ENCODE results near the gene VEGFC. TPM values are rescaled to one million over a fixed set of nuclear protein-coding genes. Genes with fewer than 3 reads are reported as not detected.

Gene VEGFC
- total RNA-seq, 2 donors from 2014 or later = 4.0 to 7.0 TPM

DNA sequence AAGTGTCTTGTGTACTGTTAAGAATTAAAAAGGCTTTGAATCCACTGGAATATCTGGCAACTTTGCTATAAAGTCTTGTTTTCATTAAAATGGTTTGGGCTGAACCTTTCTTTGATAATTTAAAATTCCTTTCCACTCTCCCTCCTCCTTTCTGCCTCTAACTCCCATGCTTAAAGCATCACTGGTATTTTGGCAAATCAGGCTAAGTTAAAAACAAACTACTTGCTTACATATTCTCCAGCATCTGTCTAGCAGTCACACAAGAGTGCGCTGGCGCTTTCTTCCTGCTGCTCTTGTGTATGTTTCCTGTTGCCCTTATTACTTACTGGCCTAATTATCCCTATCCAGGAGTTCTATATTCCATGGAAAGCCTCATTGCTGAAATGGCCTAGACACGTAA lies 136.6 kb downstream of the VEGFC start:
- no peak for DNase-seq (ENCODE audit: low spot score)
- 94% methylated on average over 3 of the region's 3 CpGs for WGBS
- no peaks in the 10 kb centered on the region for H3K27me3 ChIP-seq (replicated peaks; ENCODE audit: insufficient read depth)
- no peaks in the 10 kb centered on the region for H3K4me1 ChIP-seq (replicated peaks)
- intact Hi-C loops (cut with DNase I) = no loop called here
- H3K4me3 ChIP-seq = no peak overlapping the region
- no peaks in the 10 kb centered on the region for H3K9me3 ChIP-seq
- no peak overlapping the region for H3K27ac ChIP-seq
- TF ChIP-seq POLR2A (IDR thresholded peaks at IDR 0.05) = no peak
- TF ChIP-seq, protein P1, sequence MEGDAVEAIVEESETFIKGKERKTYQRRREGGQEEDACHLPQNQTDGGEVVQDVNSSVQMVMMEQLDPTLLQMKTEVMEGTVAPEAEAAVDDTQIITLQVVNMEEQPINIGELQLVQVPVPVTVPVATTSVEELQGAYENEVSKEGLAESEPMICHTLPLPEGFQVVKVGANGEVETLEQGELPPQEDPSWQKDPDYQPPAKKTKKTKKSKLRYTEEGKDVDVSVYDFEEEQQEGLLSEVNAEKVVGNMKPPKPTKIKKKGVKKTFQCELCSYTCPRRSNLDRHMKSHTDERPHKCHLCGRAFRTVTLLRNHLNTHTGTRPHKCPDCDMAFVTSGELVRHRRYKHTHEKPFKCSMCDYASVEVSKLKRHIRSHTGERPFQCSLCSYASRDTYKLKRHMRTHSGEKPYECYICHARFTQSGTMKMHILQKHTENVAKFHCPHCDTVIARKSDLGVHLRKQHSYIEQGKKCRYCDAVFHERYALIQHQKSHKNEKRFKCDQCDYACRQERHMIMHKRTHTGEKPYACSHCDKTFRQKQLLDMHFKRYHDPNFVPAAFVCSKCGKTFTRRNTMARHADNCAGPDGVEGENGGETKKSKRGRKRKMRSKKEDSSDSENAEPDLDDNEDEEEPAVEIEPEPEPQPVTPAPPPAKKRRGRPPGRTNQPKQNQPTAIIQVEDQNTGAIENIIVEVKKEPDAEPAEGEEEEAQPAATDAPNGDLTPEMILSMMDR (IDR thresholded peaks at IDR 0.05) = no peak
- no peaks in the 10 kb centered on the region for H3K36me3 ChIP-seq

GRCh38 chr4:176654565-176655216 lies 138.0 kb downstream of the VEGFC start:
- no peaks in the 10 kb centered on the region for H3K9me3 ChIP-seq
- DNase-seq (ENCODE audit: low spot score) = no peak
- no peaks in the 10 kb centered on the region for H3K27me3 ChIP-seq (replicated peaks; ENCODE audit: insufficient read depth)
- H3K27ac ChIP-seq = no peak overlapping the region
- intact Hi-C loops (cut with DNase I) = no loop called here
- TF ChIP-seq POLR2AphosphoS5 (IDR thresholded peaks at IDR 0.05) (no peak), POLR2A (IDR thresholded peaks at IDR 0.05) (no peak)
- TF ChIP-seq, protein P1 (IDR thresholded peaks at IDR 0.05) = no peak
- WGBS = 68% methylated on average over 7 of the region's 7 CpGs
- H3K36me3 ChIP-seq = no peaks in the 10 kb centered on the region
- no peak overlapping the region for H3K4me3 ChIP-seq
- H3K4me1 ChIP-seq (replicated peaks) = no peaks in the 10 kb centered on the region

DNA sequence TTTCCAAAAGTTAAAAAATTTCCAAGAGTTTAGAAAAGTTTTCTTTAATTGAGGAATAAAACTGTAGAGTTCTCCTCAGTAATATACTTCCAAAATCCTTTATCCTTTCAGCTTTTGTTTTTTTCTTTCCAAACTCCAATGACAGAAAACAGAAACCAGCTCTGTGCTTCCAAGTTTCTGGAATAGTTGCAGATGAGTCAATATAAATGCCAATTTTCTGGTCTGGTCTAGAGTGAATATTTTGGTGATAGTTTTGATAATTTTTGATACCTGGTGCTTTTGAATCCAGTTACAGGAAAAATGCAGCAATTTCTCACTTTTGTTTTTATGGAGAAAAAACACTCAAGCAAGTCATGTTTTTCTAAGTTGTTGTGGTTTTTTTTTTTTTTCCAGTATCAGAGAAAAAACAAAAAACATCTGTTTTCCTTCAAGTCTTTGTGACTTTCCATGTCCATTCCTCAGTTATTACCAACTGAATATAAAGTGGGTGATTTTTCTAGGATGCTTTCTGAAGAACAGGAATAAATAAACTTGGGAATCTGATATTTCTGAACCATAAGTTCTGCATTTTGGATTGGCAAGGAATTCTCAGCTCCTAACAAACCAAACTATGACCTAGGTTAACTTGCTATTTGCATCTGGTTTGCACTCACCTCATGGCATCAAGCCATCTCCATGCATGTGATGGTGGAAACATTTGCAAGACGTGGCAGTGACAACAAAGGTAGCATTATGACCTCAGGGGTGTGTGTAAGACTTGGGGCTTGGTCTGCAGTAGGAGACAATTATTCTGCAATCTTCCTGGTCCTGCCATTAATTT lies 139.1 kb downstream of the VEGFC start:
- no peaks in the 10 kb centered on the region for H3K9me3 ChIP-seq
- no peak overlapping the region for H3K4me3 ChIP-seq
- intact Hi-C loops (cut with DNase I) = no loop called here
- H3K4me1 ChIP-seq (replicated peaks) = no peaks in the 10 kb centered on the region
- TF ChIP-seq POLR2A (IDR thresholded peaks at IDR 0.05) (no peak), POLR2AphosphoS5 (IDR thresholded peaks at IDR 0.05) (no peak)
- TF ChIP-seq, protein P1 (IDR thresholded peaks at IDR 0.05) = no peak
- H3K27me3 ChIP-seq (replicated peaks; ENCODE audit: insufficient read depth) = no peaks in the 10 kb centered on the region
- no peak for DNase-seq (ENCODE audit: low spot score)
- no peak overlapping the region for H3K27ac ChIP-seq
- WGBS = 26% methylated on average over 1 of the region's 1 CpG
- no peaks in the 10 kb centered on the region for H3K36me3 ChIP-seq

DNA sequence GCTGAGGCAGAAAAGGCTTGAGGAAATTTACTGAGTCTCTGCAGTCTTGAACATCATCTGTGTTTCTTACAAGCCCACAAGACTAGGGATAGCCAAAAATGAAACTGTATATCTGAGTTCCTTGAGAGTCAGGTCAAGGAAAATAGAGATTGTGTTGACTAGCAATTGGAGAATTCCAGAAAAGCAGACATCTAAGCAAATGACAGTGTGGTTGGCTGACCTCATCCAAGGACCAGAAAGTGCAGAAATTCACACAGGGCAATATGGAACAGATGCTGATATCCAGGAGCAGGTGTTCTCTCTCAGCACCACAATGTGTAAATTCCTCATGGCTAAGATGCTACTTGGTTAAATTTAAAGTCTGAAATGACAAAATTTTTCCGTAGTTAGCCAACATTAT lies 146.4 kb downstream of the VEGFC start:
- Histone ChIP-seq H3K27ac (no peak overlapping the region), H3K4me3 (no peak overlapping the region), H3K36me3 (no peaks in the 10 kb centered on the region), H3K9me3 (no peaks in the 10 kb centered on the region), H3K27me3 (replicated peaks; ENCODE audit: insufficient read depth) (no peaks in the 10 kb centered on the region), H3K4me1 (replicated peaks) (no peaks in the 10 kb centered on the region)
- DNase-seq (ENCODE audit: low spot score) = no peak
- TF ChIP-seq POLR2A (IDR thresholded peaks at IDR 0.05) (no peak), POLR2AphosphoS5 (IDR thresholded peaks at IDR 0.05) (no peak)
- TF ChIP-seq, protein P1 (IDR thresholded peaks at IDR 0.05) = no peak
- intact Hi-C loops (cut with DNase I) = no loop called here
- WGBS = 83% methylated on average over 1 of the region's 1 CpG
